Measurements from ENCODE around the gene STOML1. TPM values are rescaled to one million over a fixed set of nuclear protein-coding genes. Genes with fewer than 3 reads are reported as not detected.

Gene STOML1
- polyA plus RNA-seq, 1 donor from 2014 or later: 49.5 TPM

- Histone ChIP-seq H3K79me2 (replicated peaks; ENCODE audit: insufficient read depth, low read length) (no peaks in the 10 kb centered on the region), H3K4me2 (ENCODE audit: low read length) (no peak overlapping the region), H3K9me2 (ENCODE audit: insufficient read depth, low read length) (no peaks in the 10 kb centered on the region), H3K9ac (ENCODE audit: low read length) (no peak overlapping the region), H3K36me3 (ENCODE audit: insufficient read depth, low read length) (no peaks in the 10 kb centered on the region), H3K4me3 (ENCODE audit: low read length) (no peak overlapping the region), H2AFZ (ENCODE audit: low read depth, low read length) (no peak overlapping the region), H3K9me3 (ENCODE audit: low read length) (no peaks in the 10 kb centered on the region), H3K27ac (ENCODE audit: low read length) (no peak overlapping the region), H3K27me3 (ENCODE audit: insufficient read depth, low read depth, low read length) (peaks cover 28% of the 10 kb centered on the region), H3F3A (ENCODE audit: insufficient read depth, low read length, poor library complexity, severe bottlenecking) (no peaks in the 10 kb centered on the region), H4K20me1 (ENCODE audit: insufficient read depth) (no peaks in the 10 kb centered on the region)
- TF ChIP-seq MXI1 (conservative IDR thresholded peaks at IDR 0.05; ENCODE audit: poor library complexity, severe bottlenecking) (no peak), EZH2 (IDR thresholded peaks at IDR 0.05; ENCODE audit: borderline replicate concordance, insufficient read depth, low read length, poor library complexity, severe bottlenecking) (no peak), POLR2AphosphoS5 (IDR thresholded peaks at IDR 0.05) (no peak), EP300 (conservative IDR thresholded peaks at IDR 0.05; ENCODE audit: poor library complexity, severe bottlenecking) (no peak)
Observed at GRCh38 chr15:73930790-73931281, 61.3 kb downstream of the STOML1 start.

- no peak overlapping the region for H3K4me2 ChIP-seq (ENCODE audit: low read length)
- no peaks in the 10 kb centered on the region for H3K9me3 ChIP-seq (ENCODE audit: low read length)
- H3K4me3 ChIP-seq (ENCODE audit: low read length): no peak overlapping the region
- no peaks in the 10 kb centered on the region for H3K79me2 ChIP-seq (replicated peaks; ENCODE audit: insufficient read depth, low read length)
- no peaks in the 10 kb centered on the region for H4K20me1 ChIP-seq (ENCODE audit: insufficient read depth)
- H3K9ac ChIP-seq (ENCODE audit: low read length): no peak overlapping the region
- TF ChIP-seq SMC3 (conservative IDR thresholded peaks at IDR 0.05; ENCODE audit: poor library complexity) (no peak), MXI1 (conservative IDR thresholded peaks at IDR 0.05; ENCODE audit: poor library complexity, severe bottlenecking) (no peak), CTCF (IDR thresholded peaks at IDR 0.05; ENCODE audit: poor library complexity, severe bottlenecking) (no peak), EZH2 (IDR thresholded peaks at IDR 0.05; ENCODE audit: borderline replicate concordance, insufficient read depth, low read length, poor library complexity, severe bottlenecking) (no peak), RAD21 (conservative IDR thresholded peaks at IDR 0.05) (no peak)
- no peaks in the 10 kb centered on the region for H3K36me3 ChIP-seq (ENCODE audit: insufficient read depth, low read length)
- no peaks in the 10 kb centered on the region for H3F3A ChIP-seq (ENCODE audit: insufficient read depth, low read length, poor library complexity, severe bottlenecking)
- no peaks in the 10 kb centered on the region for H3K9me2 ChIP-seq (ENCODE audit: insufficient read depth, low read length)
- H3K27ac ChIP-seq (ENCODE audit: low read length): no peak overlapping the region
- peaks cover 29% of the 10 kb centered on the region for H3K27me3 ChIP-seq (ENCODE audit: insufficient read depth, low read depth, low read length)
- H2AFZ ChIP-seq (ENCODE audit: low read depth, low read length): no peak overlapping the region
Observed at GRCh38 chr15:73930371-73930770, 61.7 kb downstream of the STOML1 start.

GRCh38 chr15:73928971-73929627 lies 63.0 kb downstream of the STOML1 start:
- Histone ChIP-seq H3K36me3 (ENCODE audit: insufficient read depth, low read length) (no peaks in the 10 kb centered on the region), H3F3A (ENCODE audit: insufficient read depth, low read length, poor library complexity, severe bottlenecking) (no peaks in the 10 kb centered on the region), H3K27me3 (ENCODE audit: insufficient read depth, low read depth, low read length) (peaks cover 29% of the 10 kb centered on the region), H3K79me2 (replicated peaks; ENCODE audit: insufficient read depth, low read length) (no peaks in the 10 kb centered on the region), H3K4me3 (ENCODE audit: low read length) (no peak overlapping the region), H3K9me2 (ENCODE audit: insufficient read depth, low read length) (no peaks in the 10 kb centered on the region), H4K20me1 (ENCODE audit: insufficient read depth) (no peaks in the 10 kb centered on the region), H2AFZ (ENCODE audit: low read depth, low read length) (no peak overlapping the region), H3K4me2 (ENCODE audit: low read length) (no peak overlapping the region), H3K27ac (ENCODE audit: low read length) (no peak overlapping the region), H3K9ac (ENCODE audit: low read length) (no peak overlapping the region), H3K9me3 (ENCODE audit: low read length) (no peaks in the 10 kb centered on the region)
- TF ChIP-seq EP300 (conservative IDR thresholded peaks at IDR 0.05; ENCODE audit: poor library complexity, severe bottlenecking): no peak
- TF ChIP-seq REST (IDR thresholded peaks at IDR 0.05; ENCODE audit: borderline replicate concordance): no peak
- TF ChIP-seq POLR2AphosphoS5 (IDR thresholded peaks at IDR 0.05): no peak
- no peak for TF ChIP-seq RAD21 (conservative IDR thresholded peaks at IDR 0.05)
- TF ChIP-seq EZH2 (IDR thresholded peaks at IDR 0.05; ENCODE audit: borderline replicate concordance, insufficient read depth, low read length, poor library complexity, severe bottlenecking): no peak
- TF ChIP-seq SMC3 (conservative IDR thresholded peaks at IDR 0.05; ENCODE audit: poor library complexity): no peak
- TF ChIP-seq MXI1 (conservative IDR thresholded peaks at IDR 0.05; ENCODE audit: poor library complexity, severe bottlenecking): no peak

Data from neural cell (in vitro differentiated cells).